HepG2 (cell line): ENCODE data around the gene UQCRC1. TPM values are rescaled to one million over a fixed set of nuclear protein-coding genes. Genes with fewer than 3 reads are reported as not detected.
A peak's percentile ranks its signal among the peaks of the same experiment; 100 is the strongest.

Experiments used
- ATAC-seq: fragments of 200-7000 bp; cut with Tn5 transposase; 3 replicates; pipeline ENCODE4 v1.9.1; 2020; ENCODE audit warnings: mild to moderate bottlenecking, moderate library complexity
- BruUV-seq: library from RNA; stranded (reverse); fragments of 400-500 nt; replicated peaks from 2 replicates; lab custom pipeline; 2021; lab: Mats Ljungman, UMichigan
- CTCF ChIA-PET: fragments of 300-600 bp; formaldehyde crosslinking; extraction: SDS; loops from one replicate; lab custom pipeline; 2021; ENCODE audit warnings: low total read pairs, inconsistent platforms, low intra/inter-chr PET ratio; lab: Yijun Ruan, JAX
- POLR2A ChIA-PET: fragments of 350-600 bp; sonication (Branson Sonifier 250); formaldehyde crosslinking; loops from one replicate; lab custom pipeline; 2020; ENCODE audit warnings: antibody characterized with exemption, inconsistent platforms; lab: Yijun Ruan, JAX
- DNase-seq: peaks from one replicate; pipeline ENCODE4 v3.0.0-alpha.2; 2015; ENCODE audit warnings: low spot score
- FAIRE-seq: peaks from 3 replicates; lab custom pipeline; 2011; peaks lifted over from hg19 to GRCh38; lab: Jason Lieb, UNC
- H2AFZ ChIP-seq: one replicate; pipeline ENCODE4 v1.6.1; 2011; ENCODE audit warnings: low read length, inconsistent platforms
- H3K27ac ChIP-seq: fragments of 300-600 bp; 3 replicates; pipeline ENCODE4 v1.8.0; 2011; ENCODE audit warnings: mixed run types, mild to moderate bottlenecking, mixed read lengths, low read length, inconsistent platforms; ENCODE audit not compliant: insufficient read depth; ENCODE audit errors: extremely low read length
- H3K27me3 ChIP-seq, 2 experiments: fragments of 200-600 bp in 1 of 2; 2 replicates in 1 of 2; 3 replicates in 1 of 2; pipeline versions ENCODE4 v1.6.0 to v1.8.0; 2011; ENCODE audit warnings: low read length in 2 of 2, mild to moderate bottlenecking in 2 of 2, moderate library complexity in 2 of 2, inconsistent platforms in 1 of 2; ENCODE audit not compliant: insufficient read depth in 2 of 2, control insufficient read depth in 1 of 2
- H3K36me3 ChIP-seq, 2 experiments: fragments of 200-600 bp in 1 of 2; replicated peaks in 1 of 2; 2 replicates in 1 of 2; 3 replicates in 1 of 2; pipeline versions ENCODE4 v1.5.1 to v1.8.0; 2011; ENCODE audit warnings: low read length in 2 of 2, inconsistent platforms in 1 of 2; ENCODE audit not compliant: insufficient read depth in 2 of 2, control insufficient read depth in 1 of 2
- H3K4me1 ChIP-seq: 2 replicates; pipeline ENCODE4 v1.5.1; 2012; ENCODE audit warnings: low read length, inconsistent platforms; ENCODE audit not compliant: insufficient read depth
- H3K4me2 ChIP-seq: 2 replicates; pipeline ENCODE4 v1.6.0; 2011; ENCODE audit warnings: low read depth, low read length, inconsistent platforms
- H3K4me3 ChIP-seq, 3 experiments: fragments of 200-600 bp in 1 of 3; sonication (generic), shearing (Covaris generic) in 1 of 3; replicated peaks in 1 of 3; 2 replicates each; pipeline ENCODE4 v1.5.1; 2011 to 2016; ENCODE audit warnings: low read length in 3 of 3, inconsistent platforms in 2 of 3, low read depth in 2 of 3, mild to moderate bottlenecking in 2 of 3, control low read depth in 1 of 3, mixed read lengths in 1 of 3; ENCODE audit not compliant: insufficient read depth in 1 of 3
- H3K79me2 ChIP-seq: one replicate; pipeline ENCODE4 v1.6.1; 2011; ENCODE audit warnings: low read length, inconsistent platforms; ENCODE audit not compliant: insufficient read depth
- H3K9ac ChIP-seq: 2 replicates; pipeline ENCODE4 v1.6.0; 2011; ENCODE audit warnings: mild to moderate bottlenecking, low read depth, low read length, inconsistent platforms; ENCODE audit not compliant: insufficient read depth
- H3K9me3 ChIP-seq: 2 replicates; pipeline ENCODE4 v1.5.1; 2012; ENCODE audit warnings: mild to moderate bottlenecking, low read length
- H4K20me1 ChIP-seq: 2 replicates; pipeline ENCODE4 v1.6.0; 2011; ENCODE audit warnings: inconsistent platforms, mild to moderate bottlenecking, low read length, moderate library complexity; ENCODE audit not compliant: insufficient read depth
- ZNF230 ChIP-seq: sonication (generic); formaldehyde crosslinking; IDR thresholded peaks from 2 replicates; pipeline ENCODE4 v1.4.0; 2020; ENCODE audit warnings: mild to moderate bottlenecking, missing genetic modification reagents
- WGBS: methylation state at CpG from one replicate; pipeline ENCODE4 v1.1.6; 2017; ENCODE audit warnings: low lambda C conversion rate; 5-methylcytosine and 5-hydroxymethylcytosine counted together
- in situ Hi-C: cut with HindIII; loops from 2 replicates; pipeline ENCODE4 v1.10.0; 2017; ENCODE audit warnings: low pct_unique_long_range_greater_than_20kb; ENCODE audit not compliant: extremely low pct_ligation_motif_present
- intact Hi-C: fragments of 100-400 bp; cut with micrococcal nuclease; formaldehyde crosslinking; loops from one replicate; pipeline ENCODE4 v1.10.0; 2022; ENCODE audit not compliant: unreplicated experiment
- polyA plus RNA-seq, 8 experiments: library from polyadenylated mRNA; depleted of rRNA in 3 of 8; stranded (reverse) in 7 of 8; unstranded in 1 of 8; fragments of >200 nt; fragmentation: Illumina TruSeq in 4 of 8; extraction: Trizol in 4 of 8; gene quantifications; 2 replicates each; pipeline versions ENCODE4 v1.2.1 to v1.2.3, GENCODE V29; 2011 to 2016; ENCODE audit warnings: low read depth in 4 of 8, missing spikeins in 1 of 8, mixed read lengths in 1 of 8; ENCODE audit not compliant: insufficient read depth in 1 of 8
- total RNA-seq, 5 experiments: library from RNA; depleted of rRNA; stranded (reverse); fragments of >200 nt; fragmentation: Illumina TruSeq; extraction: Trizol; gene quantifications; 2 replicates each; pipeline ENCODE4 v1.2.3, GENCODE V29; 2016; ENCODE audit warnings: low read depth in 1 of 5
- TF ChIP-seq, protein P1 (sequence below): sonication (generic); formaldehyde crosslinking; IDR thresholded peaks from 2 replicates; pipeline ENCODE4 v1.5.1; 2020; ENCODE audit warnings: mild to moderate bottlenecking, missing genetic modification reagents, moderate library complexity
- TF ChIP-seq, protein P2 (sequence below), 2 experiments: sonication (generic) in 1 of 2; formaldehyde crosslinking in 1 of 2; IDR thresholded peaks; 2 replicates each; pipeline versions ENCODE4 v1.4.0 to v1.6.1; 2016 to 2020; ENCODE audit warnings: borderline replicate concordance in 1 of 2, low read depth in 1 of 2, mild to moderate bottlenecking in 1 of 2, missing genetic modification reagents in 1 of 2
- TF ChIP-seq, protein P3 (sequence below): sonication (generic); formaldehyde crosslinking; IDR thresholded peaks from 2 replicates; pipeline ENCODE4 v1.5.0; 2020; ENCODE audit warnings: missing genetic modification reagents
- TF ChIP-seq, protein P4 (sequence below): sonication (generic); formaldehyde crosslinking; IDR thresholded peaks from 2 replicates; pipeline ENCODE4 v1.4.0; 2020; ENCODE audit warnings: missing genetic modification reagents

UQCRC1 gene
- total and polyA plus RNA-seq, 2 of the 13 experiments (the other 11 are each of a cell fraction or from before 2014, with no cell fraction given) = 316 to 680 TPM

DNA sequence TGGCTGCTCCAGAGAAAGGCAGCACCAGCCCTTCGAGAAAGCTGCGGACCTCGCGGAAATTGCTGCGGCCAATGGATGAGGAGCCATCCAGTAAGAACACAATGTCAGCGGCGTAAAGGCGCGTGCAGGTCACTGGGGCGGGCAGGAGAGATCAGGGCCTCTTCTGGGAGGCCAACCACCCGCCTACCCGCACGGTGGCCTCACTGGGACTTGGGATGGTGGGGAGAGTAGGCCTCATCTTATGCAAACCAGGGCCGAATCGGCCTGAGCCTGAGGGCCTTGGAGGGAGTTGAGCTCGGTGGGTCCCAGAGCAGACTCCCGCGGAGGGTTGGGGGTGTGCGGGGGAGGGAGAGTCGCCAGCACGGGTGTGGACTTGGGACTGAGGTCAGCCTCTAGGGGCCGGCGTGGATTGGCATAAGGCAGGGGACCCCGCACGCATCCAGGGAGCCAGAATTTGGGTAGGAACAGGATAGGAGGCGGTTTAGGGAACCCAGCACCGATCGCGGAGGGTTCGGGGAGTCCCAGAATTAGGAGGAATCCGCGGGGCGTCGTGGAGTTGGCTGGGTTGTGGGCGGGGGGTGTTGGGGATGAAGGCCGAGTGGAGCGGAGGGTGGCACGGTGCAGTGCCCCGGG is 14.9 kb downstream of the UQCRC1 start (continued):
- TF ChIP-seq, protein P1, sequence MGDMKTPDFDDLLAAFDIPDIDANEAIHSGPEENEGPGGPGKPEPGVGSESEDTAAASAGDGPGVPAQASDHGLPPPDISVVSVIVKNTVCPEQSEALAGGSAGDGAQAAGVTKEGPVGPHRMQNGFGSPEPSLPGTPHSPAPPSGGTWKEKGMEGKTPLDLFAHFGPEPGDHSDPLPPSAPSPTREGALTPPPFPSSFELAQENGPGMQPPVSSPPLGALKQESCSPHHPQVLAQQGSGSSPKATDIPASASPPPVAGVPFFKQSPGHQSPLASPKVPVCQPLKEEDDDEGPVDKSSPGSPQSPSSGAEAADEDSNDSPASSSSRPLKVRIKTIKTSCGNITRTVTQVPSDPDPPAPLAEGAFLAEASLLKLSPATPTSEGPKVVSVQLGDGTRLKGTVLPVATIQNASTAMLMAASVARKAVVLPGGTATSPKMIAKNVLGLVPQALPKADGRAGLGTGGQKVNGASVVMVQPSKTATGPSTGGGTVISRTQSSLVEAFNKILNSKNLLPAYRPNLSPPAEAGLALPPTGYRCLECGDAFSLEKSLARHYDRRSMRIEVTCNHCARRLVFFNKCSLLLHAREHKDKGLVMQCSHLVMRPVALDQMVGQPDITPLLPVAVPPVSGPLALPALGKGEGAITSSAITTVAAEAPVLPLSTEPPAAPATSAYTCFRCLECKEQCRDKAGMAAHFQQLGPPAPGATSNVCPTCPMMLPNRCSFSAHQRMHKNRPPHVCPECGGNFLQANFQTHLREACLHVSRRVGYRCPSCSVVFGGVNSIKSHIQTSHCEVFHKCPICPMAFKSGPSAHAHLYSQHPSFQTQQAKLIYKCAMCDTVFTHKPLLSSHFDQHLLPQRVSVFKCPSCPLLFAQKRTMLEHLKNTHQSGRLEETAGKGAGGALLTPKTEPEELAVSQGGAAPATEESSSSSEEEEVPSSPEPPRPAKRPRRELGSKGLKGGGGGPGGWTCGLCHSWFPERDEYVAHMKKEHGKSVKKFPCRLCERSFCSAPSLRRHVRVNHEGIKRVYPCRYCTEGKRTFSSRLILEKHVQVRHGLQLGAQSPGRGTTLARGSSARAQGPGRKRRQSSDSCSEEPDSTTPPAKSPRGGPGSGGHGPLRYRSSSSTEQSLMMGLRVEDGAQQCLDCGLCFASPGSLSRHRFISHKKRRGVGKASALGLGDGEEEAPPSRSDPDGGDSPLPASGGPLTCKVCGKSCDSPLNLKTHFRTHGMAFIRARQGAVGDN = peak; percentile 74
- TF ChIP-seq, all 625 proteins: peak for 11

DNA sequence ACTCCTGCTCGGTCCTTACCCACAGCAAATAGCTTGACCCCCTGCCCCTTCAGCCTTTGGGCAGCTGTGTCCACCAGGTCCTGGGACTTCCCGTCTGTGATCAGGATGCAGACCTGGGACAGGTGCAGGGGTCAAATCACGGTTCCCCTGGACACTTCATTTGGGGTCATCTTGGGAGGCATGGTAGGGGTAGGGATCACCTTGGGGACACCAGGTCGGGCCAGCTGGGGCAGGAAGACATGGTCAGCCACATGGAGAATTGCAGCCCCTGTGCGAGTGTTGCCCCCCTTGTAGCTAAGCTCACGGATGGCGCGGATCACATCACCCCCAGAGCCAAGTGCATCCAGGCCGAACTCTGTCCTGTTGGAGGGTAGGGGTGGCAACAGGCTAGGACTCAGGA is 16.1 kb downstream of the UQCRC1 start:
- ATAC-seq = no peak
- peaks cover 45% of the 10 kb centered on the region for H3K4me1 ChIP-seq
- BruUV-seq = no TSS peak
- no peak for FAIRE-seq
- no peak overlapping the region for H3K27ac ChIP-seq
- WGBS = 60% methylated on average over 2 of the region's 9 CpGs
- H4K20me1 ChIP-seq = no peaks in the 10 kb centered on the region
- H3K27me3 ChIP-seq = 0 out of 5 replicates have a peak, but pooled peaks cover 0 to 4% of the 10 kb centered on the region in 2 experiments
- H3K79me2 ChIP-seq = no peaks in the 10 kb centered on the region
- CTCF ChIA-PET = no interaction called here
- intact Hi-C loops (no loop called here), in situ Hi-C loops (no loop called here)
- no peaks in the 10 kb centered on the region for H3K9me3 ChIP-seq
- H3K4me2 ChIP-seq = no peak overlapping the region
- H3K4me3 ChIP-seq = no peak overlapping the region
- peaks cover 1 to 7% of the 10 kb centered on the region in 2 experiments; a peak in 2 of 5 replicates for H3K36me3 ChIP-seq
- no peak overlapping the region for H3K9ac ChIP-seq
- POLR2A ChIA-PET = no interaction called here
- no peak overlapping the region for H2AFZ ChIP-seq
- no peak for DNase-seq
- TF ChIP-seq, protein P2, sequence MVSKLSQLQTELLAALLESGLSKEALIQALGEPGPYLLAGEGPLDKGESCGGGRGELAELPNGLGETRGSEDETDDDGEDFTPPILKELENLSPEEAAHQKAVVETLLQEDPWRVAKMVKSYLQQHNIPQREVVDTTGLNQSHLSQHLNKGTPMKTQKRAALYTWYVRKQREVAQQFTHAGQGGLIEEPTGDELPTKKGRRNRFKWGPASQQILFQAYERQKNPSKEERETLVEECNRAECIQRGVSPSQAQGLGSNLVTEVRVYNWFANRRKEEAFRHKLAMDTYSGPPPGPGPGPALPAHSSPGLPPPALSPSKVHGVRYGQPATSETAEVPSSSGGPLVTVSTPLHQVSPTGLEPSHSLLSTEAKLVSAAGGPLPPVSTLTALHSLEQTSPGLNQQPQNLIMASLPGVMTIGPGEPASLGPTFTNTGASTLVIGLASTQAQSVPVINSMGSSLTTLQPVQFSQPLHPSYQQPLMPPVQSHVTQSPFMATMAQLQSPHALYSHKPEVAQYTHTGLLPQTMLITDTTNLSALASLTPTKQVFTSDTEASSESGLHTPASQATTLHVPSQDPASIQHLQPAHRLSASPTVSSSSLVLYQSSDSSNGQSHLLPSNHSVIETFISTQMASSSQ (IDR thresholded peaks at IDR 0.05; ENCODE audit: low read depth) = no peak
- TF ChIP-seq, protein P2 (CRISPR knock-in tag; IDR thresholded peaks at IDR 0.05; ENCODE audit: borderline replicate concordance) = no peak
- TF ChIP-seq, protein P3, sequence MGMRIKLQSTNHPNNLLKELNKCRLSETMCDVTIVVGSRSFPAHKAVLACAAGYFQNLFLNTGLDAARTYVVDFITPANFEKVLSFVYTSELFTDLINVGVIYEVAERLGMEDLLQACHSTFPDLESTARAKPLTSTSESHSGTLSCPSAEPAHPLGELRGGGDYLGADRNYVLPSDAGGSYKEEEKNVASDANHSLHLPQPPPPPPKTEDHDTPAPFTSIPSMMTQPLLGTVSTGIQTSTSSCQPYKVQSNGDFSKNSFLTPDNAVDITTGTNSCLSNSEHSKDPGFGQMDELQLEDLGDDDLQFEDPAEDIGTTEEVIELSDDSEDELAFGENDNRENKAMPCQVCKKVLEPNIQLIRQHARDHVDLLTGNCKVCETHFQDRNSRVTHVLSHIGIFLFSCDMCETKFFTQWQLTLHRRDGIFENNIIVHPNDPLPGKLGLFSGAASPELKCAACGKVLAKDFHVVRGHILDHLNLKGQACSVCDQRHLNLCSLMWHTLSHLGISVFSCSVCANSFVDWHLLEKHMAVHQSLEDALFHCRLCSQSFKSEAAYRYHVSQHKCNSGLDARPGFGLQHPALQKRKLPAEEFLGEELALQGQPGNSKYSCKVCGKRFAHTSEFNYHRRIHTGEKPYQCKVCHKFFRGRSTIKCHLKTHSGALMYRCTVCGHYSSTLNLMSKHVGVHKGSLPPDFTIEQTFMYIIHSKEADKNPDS (CRISPR knock-in tag) = no peak
- TF ChIP-seq, protein P4, sequence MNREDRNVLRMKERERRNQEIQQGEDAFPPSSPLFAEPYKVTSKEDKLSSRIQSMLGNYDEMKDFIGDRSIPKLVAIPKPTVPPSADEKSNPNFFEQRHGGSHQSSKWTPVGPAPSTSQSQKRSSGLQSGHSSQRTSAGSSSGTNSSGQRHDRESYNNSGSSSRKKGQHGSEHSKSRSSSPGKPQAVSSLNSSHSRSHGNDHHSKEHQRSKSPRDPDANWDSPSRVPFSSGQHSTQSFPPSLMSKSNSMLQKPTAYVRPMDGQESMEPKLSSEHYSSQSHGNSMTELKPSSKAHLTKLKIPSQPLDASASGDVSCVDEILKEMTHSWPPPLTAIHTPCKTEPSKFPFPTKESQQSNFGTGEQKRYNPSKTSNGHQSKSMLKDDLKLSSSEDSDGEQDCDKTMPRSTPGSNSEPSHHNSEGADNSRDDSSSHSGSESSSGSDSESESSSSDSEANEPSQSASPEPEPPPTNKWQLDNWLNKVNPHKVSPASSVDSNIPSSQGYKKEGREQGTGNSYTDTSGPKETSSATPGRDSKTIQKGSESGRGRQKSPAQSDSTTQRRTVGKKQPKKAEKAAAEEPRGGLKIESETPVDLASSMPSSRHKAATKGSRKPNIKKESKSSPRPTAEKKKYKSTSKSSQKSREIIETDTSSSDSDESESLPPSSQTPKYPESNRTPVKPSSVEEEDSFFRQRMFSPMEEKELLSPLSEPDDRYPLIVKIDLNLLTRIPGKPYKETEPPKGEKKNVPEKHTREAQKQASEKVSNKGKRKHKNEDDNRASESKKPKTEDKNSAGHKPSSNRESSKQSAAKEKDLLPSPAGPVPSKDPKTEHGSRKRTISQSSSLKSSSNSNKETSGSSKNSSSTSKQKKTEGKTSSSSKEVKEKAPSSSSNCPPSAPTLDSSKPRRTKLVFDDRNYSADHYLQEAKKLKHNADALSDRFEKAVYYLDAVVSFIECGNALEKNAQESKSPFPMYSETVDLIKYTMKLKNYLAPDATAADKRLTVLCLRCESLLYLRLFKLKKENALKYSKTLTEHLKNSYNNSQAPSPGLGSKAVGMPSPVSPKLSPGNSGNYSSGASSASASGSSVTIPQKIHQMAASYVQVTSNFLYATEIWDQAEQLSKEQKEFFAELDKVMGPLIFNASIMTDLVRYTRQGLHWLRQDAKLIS (CRISPR knock-in tag) = no peak
- no peak for TF ChIP-seq ZNF230 (CRISPR knock-in tag)
